IMR-90 (cell line): ENCODE measurements around the gene SHE.

Experiments used
- CTCF ChIP-seq: conservative IDR thresholded peaks from 2 replicates; pipeline ENCODE4 v1.5.1; 2012; ENCODE audit warnings: mild to moderate bottlenecking, low read depth, low read length, improper control_type of control experiment
- ELK1 ChIP-seq: fragments of 150-350 bp; IDR thresholded peaks from 2 replicates; pipeline ENCODE4 v1.6.1; 2016; ENCODE audit warnings: low read depth, mild to moderate bottlenecking, low read length, moderate library complexity, borderline replicate concordance
- MAZ ChIP-seq: IDR thresholded peaks from 2 replicates; pipeline ENCODE4 v1.6.1; 2012; ENCODE audit warnings: low read depth, mild to moderate bottlenecking, low read length, improper control_type of control experiment, moderate library complexity, borderline replicate concordance

- TF ChIP-seq CTCF (no peak), MAZ (peak; percentile 54; the same call in 1 of the 2 replicates), ELK1 (no peak)
These were observed 57.2 kb downstream of the SHE start for GRCh38 chr1:154445040-154445472.
